BJ (cell line): ENCODE data around the gene UIMC1. TPM values are rescaled to one million over a fixed set of nuclear protein-coding genes. Genes with fewer than 3 reads are reported as not detected.

Source experiments
- CTCF ChIA-PET: fragments of 350-600 bp; formaldehyde crosslinking; extraction: SDS; loops from one replicate; lab custom pipeline; 2021; ENCODE audit warnings: antibody characterized with exemption, inconsistent platforms; lab: Yijun Ruan, JAX
- POLR2A ChIA-PET: fragments of 300-600 bp; sonication (Branson Sonifier 250); formaldehyde crosslinking; extraction: SDS; loops from one replicate; lab custom pipeline; 2021; ENCODE audit warnings: antibody characterized with exemption; lab: Charles Lee
- DNase-seq: peaks from one replicate; pipeline ENCODE4 v3.0.0-alpha.2; 2011; ENCODE audit warnings: low read depth
- H3K27me3 ChIP-seq: 2 replicates; pipeline ENCODE4 v1.6.0; 2011; ENCODE audit warnings: low read length; ENCODE audit not compliant: control insufficient read depth, insufficient read depth
- H3K36me3 ChIP-seq: 2 replicates; pipeline ENCODE4 v1.5.1; 2011; ENCODE audit warnings: low read length; ENCODE audit not compliant: control insufficient read depth, insufficient read depth
- H3K4me3 ChIP-seq: 2 replicates; pipeline ENCODE4 v1.5.1; 2011; ENCODE audit warnings: low read depth, mild to moderate bottlenecking, control low read depth, low read length
- polyA plus RNA-seq: library from polyadenylated mRNA; depleted of rRNA; stranded (reverse); fragments of >200 nt; gene quantifications from 2 replicates; pipeline ENCODE4 v1.2.3, GENCODE V29; 2011
- TF ChIP-seq, protein P1 (sequence below): IDR thresholded peaks from 2 replicates; pipeline ENCODE4 v1.5.1; 2011; ENCODE audit warnings: low read depth, mild to moderate bottlenecking, control low read depth, inconsistent platforms, low read length, moderate library complexity; ENCODE audit not compliant: insufficient read depth

Gene UIMC1
- polyA plus RNA-seq, 1 experiment = 14.1 TPM

GRCh38 chr5:176918613-176919012, 88.0 kb downstream of the UIMC1 start:
- no peaks in the 10 kb centered on the region for H3K27me3 ChIP-seq
- H3K4me3 ChIP-seq = no peak overlapping the region
- POLR2A ChIA-PET = no interaction called here
- TF ChIP-seq, protein P1, sequence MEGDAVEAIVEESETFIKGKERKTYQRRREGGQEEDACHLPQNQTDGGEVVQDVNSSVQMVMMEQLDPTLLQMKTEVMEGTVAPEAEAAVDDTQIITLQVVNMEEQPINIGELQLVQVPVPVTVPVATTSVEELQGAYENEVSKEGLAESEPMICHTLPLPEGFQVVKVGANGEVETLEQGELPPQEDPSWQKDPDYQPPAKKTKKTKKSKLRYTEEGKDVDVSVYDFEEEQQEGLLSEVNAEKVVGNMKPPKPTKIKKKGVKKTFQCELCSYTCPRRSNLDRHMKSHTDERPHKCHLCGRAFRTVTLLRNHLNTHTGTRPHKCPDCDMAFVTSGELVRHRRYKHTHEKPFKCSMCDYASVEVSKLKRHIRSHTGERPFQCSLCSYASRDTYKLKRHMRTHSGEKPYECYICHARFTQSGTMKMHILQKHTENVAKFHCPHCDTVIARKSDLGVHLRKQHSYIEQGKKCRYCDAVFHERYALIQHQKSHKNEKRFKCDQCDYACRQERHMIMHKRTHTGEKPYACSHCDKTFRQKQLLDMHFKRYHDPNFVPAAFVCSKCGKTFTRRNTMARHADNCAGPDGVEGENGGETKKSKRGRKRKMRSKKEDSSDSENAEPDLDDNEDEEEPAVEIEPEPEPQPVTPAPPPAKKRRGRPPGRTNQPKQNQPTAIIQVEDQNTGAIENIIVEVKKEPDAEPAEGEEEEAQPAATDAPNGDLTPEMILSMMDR = no peak
- DNase-seq = no peak
- no peaks in the 10 kb centered on the region for H3K36me3 ChIP-seq
- CTCF ChIA-PET = no interaction called here

DNA sequence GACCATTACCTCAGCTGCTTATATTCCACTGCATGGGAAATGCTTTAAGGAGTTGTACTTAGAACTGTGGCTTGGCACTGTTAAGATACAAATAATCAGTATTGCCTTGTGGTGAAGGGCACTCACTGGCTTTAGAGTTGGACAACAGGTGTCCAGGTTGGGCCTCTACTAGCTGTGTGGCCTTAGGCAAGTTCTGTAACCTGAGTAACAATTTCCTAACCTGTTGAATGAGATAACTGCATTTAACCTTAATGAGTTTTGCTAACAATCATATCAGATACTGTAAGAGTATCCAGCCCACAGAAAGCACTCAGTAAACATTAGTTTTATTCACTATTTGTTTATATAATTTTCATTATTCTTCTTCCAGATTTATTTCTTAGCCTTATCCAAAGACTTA, 90.2 kb downstream of the UIMC1 start:
- TF ChIP-seq, protein P1 = no peak
- ChIA-PET POLR2A (no interaction called here), CTCF (interaction anchor here (1.0 to 1.2 kb wide), 3 partner anchors 10 to 255 kb away, joined by 3 read pairs; no protein-coding TSS in a partner anchor)
- no peaks in the 10 kb centered on the region for H3K36me3 ChIP-seq
- DNase-seq = no peak
- no peak overlapping the region for H3K4me3 ChIP-seq
- H3K27me3 ChIP-seq = no peaks in the 10 kb centered on the region

GRCh38 chr5:176915906-176916305, 90.7 kb downstream of the UIMC1 start:
- Histone ChIP-seq H3K27me3 (no peaks in the 10 kb centered on the region), H3K36me3 (no peaks in the 10 kb centered on the region), H3K4me3 (no peak overlapping the region)
- DNase-seq = no peak
- POLR2A ChIA-PET = no interaction called here
- TF ChIP-seq, protein P1 = no peak
- CTCF ChIA-PET = interaction anchor here (0.6 to 1.2 kb wide), 3 partner anchors 10 to 255 kb away, joined by 3 read pairs; no protein-coding TSS in a partner anchor

GRCh38 chr5:176912115-176912514, 94.5 kb downstream of the UIMC1 start:
- Histone ChIP-seq H3K4me3 (no peak overlapping the region), H3K36me3 (peaks cover 2% of the 10 kb centered on the region), H3K27me3 (no peaks in the 10 kb centered on the region)
- POLR2A ChIA-PET = interaction anchor here (0.6 kb wide), 1 partner anchor 18 kb away, joined by 3 read pairs; no protein-coding TSS in a partner anchor
- CTCF ChIA-PET = no interaction called here
- no peak for DNase-seq
- TF ChIP-seq, protein P1 = no peak

DNA sequence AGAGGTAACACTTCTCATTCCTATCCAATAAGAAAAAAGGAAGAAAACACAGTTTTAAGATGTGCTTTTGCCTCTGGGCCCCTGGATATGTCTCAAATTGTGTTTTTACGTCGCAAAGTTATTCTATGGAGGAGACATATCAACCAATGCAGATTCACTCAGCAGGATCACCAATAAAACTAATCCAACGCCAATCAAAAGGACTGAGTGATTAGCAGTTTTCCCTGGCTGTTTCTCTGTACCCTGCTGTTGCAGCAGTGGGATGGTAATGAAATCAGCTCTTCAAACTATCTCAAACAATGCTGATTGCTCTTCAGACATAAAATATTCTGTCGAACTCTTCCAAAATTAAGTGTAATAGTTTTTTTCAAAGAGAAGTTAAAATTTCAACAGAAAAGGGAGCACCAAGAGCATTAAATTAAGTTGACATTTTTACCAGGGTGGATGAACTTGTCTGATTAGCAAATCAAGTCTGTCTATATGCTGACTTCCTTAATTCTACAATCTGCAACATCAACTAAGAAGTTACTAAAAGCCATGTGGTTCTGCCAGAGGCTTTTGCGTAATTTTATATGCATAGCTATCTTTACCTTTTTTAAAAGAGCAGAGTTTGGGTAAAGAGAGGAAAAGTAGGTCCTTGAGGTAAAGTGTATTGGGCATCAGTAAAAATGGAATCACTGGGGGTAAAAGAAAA, 97.8 kb downstream of the UIMC1 start:
- TF ChIP-seq, protein P1 = no peak
- CTCF ChIA-PET = interaction anchor here (1.1 to 1.9 kb wide), 2 partner anchors 10 to 65 kb away, joined by 3 to 7 read pairs; partner anchors contain the start of gene HK3
- POLR2A ChIA-PET = no interaction called here
- Histone ChIP-seq H3K4me3 (no peak overlapping the region), H3K27me3 (no peaks in the 10 kb centered on the region), H3K36me3 (peaks cover 7% of the 10 kb centered on the region)
- no peak for DNase-seq
